ENCODE results near the gene BPIFB3.

BPIFB3 gene

GRCh38 chr20:33015700-33016580 lies 37.8 kb upstream of the BPIFB3 start:
- DNase-seq (ENCODE audit: low read depth) = no peak

GRCh38 chr20:33016581-33017109 lies 37.1 kb upstream of the BPIFB3 start:
- DNase-seq (ENCODE audit: low read depth) = no peak

- no peak for DNase-seq (ENCODE audit: low read depth)
These were observed 36.2 kb upstream of the BPIFB3 start for GRCh38 chr20:33017542-33017941.

GRCh38 chr20:33018169-33018931 lies 35.4 kb upstream of the BPIFB3 start:
- no peak for DNase-seq (ENCODE audit: low read depth)

- DNase-seq (ENCODE audit: low read depth) = no peak
These were observed 34.0 kb upstream of the BPIFB3 start for GRCh38 chr20:33019465-33020277.

GRCh38 chr20:33020278-33021161 lies 33.2 kb upstream of the BPIFB3 start:
- no peak for DNase-seq (ENCODE audit: low read depth)

GRCh38 chr20:33021879-33022278 lies 31.8 kb upstream of the BPIFB3 start:
- no peak for DNase-seq (ENCODE audit: low read depth)

GRCh38 chr20:33022289-33022688 lies 31.4 kb upstream of the BPIFB3 start:
- DNase-seq (ENCODE audit: low read depth) = no peak

GRCh38 chr20:33022694-33023438 lies 30.8 kb upstream of the BPIFB3 start:
- no peak for DNase-seq (ENCODE audit: low read depth)

GRCh38 chr20:33023439-33024242 lies 30.1 kb upstream of the BPIFB3 start:
- DNase-seq (ENCODE audit: low read depth) = no peak

GRCh38 chr20:33024243-33024560 lies 29.5 kb upstream of the BPIFB3 start:
- DNase-seq (ENCODE audit: low read depth) = no peak

- DNase-seq (ENCODE audit: low read depth) = no peak
These were observed 28.9 kb upstream of the BPIFB3 start for GRCh38 chr20:33024609-33025317.

GRCh38 chr20:33025318-33025876 lies 28.3 kb upstream of the BPIFB3 start:
- no peak for DNase-seq (ENCODE audit: low read depth)

- DNase-seq (ENCODE audit: low read depth) = no peak
These were observed 27.5 kb upstream of the BPIFB3 start for GRCh38 chr20:33026072-33026778.

- no peak for DNase-seq (ENCODE audit: low read depth)
These were observed 26.6 kb upstream of the BPIFB3 start for GRCh38 chr20:33026779-33027759.

Measured in activated T-cell treated with anti-CD3 and anti-CD28 coated beads for 48 hours (primary cell).